Karpas-422 (cell line): Measurements from ENCODE around the gene MORN3. TPM values are rescaled to one million over a fixed set of nuclear protein-coding genes. Genes with fewer than 3 reads are reported as not detected.
"Not testable (repeated sequence)": the region's sequence is repeated elsewhere in the genome, so short reads cannot be mapped to it uniquely, and the experiment has no call there.

ENCODE experiments used
- DNase-seq: peaks from one replicate; pipeline ENCODE4 v3.0.0-alpha.2; 2015
- H2AFZ ChIP-seq: fragments of 200-600 bp; sonication (generic); 2 replicates; pipeline ENCODE4 v1.6.1; 2014; ENCODE audit warnings: antibody characterized with exemption, low read length, mixed read lengths
- H3K27ac ChIP-seq: fragments of 200-600 bp; sonication (generic); 2 replicates; pipeline ENCODE4 v1.5.1; 2014; ENCODE audit warnings: mild to moderate bottlenecking, low read length, moderate library complexity
- H3K27me3 ChIP-seq: fragments of 200-600 bp; sonication (generic); 2 replicates; pipeline ENCODE4 v1.6.1; 2014; ENCODE audit warnings: low read length, mixed read lengths
- H3K36me3 ChIP-seq: fragments of 200-600 bp; sonication (generic); 2 replicates; pipeline ENCODE4 v1.6.1; 2014; ENCODE audit warnings: low read length, mixed read lengths; ENCODE audit not compliant: insufficient read depth
- H3K4me1 ChIP-seq: fragments of 200-600 bp; sonication (generic); 2 replicates; pipeline ENCODE4 v1.6.1; 2014; ENCODE audit warnings: mild to moderate bottlenecking, low read length, mixed read lengths
- H3K4me2 ChIP-seq: fragments of 200-600 bp; sonication (generic); 2 replicates; pipeline ENCODE4 v1.6.1; 2014; ENCODE audit warnings: low read length, low read depth, mild to moderate bottlenecking; ENCODE audit not compliant: poor library complexity, severe bottlenecking
- H3K4me3 ChIP-seq: fragments of 200-600 bp; sonication (generic); 2 replicates; pipeline ENCODE4 v1.5.1; 2014; ENCODE audit warnings: mild to moderate bottlenecking, antibody characterized with exemption, low read length, mixed read lengths
- H3K79me2 ChIP-seq: fragments of 200-600 bp; sonication (generic); 2 replicates; pipeline ENCODE4 v1.6.1; 2014; ENCODE audit warnings: mild to moderate bottlenecking, low read length, mixed read lengths
- H3K9ac ChIP-seq: fragments of 200-600 bp; sonication (generic); 2 replicates; pipeline ENCODE4 v1.6.0; 2014; ENCODE audit warnings: low read length
- H3K9me2 ChIP-seq: fragments of 200-600 bp; sonication (generic), shearing (Covaris generic); replicated peaks from 2 replicates; pipeline ENCODE4 v1.6.0; 2014; ENCODE audit warnings: mild to moderate bottlenecking, low read length, moderate library complexity; ENCODE audit not compliant: insufficient read depth
- H3K9me3 ChIP-seq: fragments of 300-700, 200-600 bp; sonication (generic); 2 replicates; pipeline ENCODE4 v1.6.1; 2014; ENCODE audit warnings: low read length, mixed read lengths
- H4K20me1 ChIP-seq: fragments of 200-600 bp; sonication (generic); 2 replicates; pipeline ENCODE4 v1.6.1; 2014; ENCODE audit warnings: mild to moderate bottlenecking, antibody characterized with exemption, low read length, low read depth; ENCODE audit not compliant: insufficient read depth
- total RNA-seq: library from RNA; depleted of rRNA; stranded (reverse); fragments of >200 nt; shearing (Covaris generic); gene quantifications from 2 replicates; pipeline ENCODE4 v1.2.3, GENCODE V29; 2014; ENCODE audit warnings: low replicate concordance

MORN3 gene
- total RNA-seq, 1 experiment from 2014 or later, result 1.6 TPM

DNA sequence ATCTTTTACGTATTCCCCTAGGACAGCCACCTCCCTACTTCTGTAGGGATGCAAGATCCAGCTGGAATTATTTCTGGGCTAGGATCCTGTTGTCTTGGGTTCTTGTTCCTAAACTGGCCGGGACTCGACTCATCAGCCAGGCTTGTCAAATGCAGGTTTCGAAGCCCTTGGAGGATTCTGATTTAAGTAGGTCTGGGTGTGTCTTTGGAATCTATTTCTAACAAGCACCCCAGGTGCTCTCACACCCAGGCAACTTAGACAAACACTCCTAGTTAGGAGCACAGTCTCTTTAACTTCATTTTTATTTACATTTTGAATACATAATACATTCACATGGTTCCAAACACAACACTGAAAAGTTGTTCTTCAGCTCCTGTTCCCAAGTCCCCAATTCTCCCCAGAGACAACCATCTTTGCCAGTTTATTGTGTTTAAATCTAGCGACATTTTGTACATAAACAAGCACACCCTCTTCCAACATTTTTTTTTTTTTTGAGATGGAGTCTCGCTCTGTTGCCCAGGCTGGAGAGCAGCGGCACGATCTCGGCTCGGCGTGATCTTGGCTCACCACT, 20.9 kb downstream of the MORN3 start:
- Histone ChIP-seq H3K36me3 (no peaks in the 10 kb centered on the region), H3K4me3 (no peak overlapping the region), H3K27me3 (no peaks in the 10 kb centered on the region), H3K4me1 (no peaks in the 10 kb centered on the region), H4K20me1 (no peaks in the 10 kb centered on the region), H2AFZ (no peak overlapping the region), H3K27ac (no peak overlapping the region), H3K9me3 (no peaks in the 10 kb centered on the region), H3K9me2 (no peaks in the 10 kb centered on the region), H3K9ac (no peak overlapping the region), H3K79me2 (no peaks in the 10 kb centered on the region), H3K4me2 (no peak overlapping the region)
- no peak for DNase-seq

DNA sequence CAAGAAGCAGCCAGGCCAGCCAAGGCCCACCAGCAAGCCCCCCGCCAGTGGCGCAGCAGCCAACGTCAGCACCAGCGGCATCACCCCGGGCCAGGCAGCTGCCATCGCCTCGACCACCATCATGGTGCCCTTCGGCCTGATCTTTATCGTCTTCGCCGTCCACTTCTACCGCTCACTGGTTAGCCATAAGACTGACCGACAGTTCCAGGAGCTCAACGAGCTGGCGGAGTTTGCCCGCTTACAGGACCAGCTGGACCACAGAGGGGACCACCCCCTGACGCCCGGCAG, 28.2 kb downstream of the MORN3 start:
- Histone ChIP-seq H2AFZ (no peak overlapping the region), H3K4me1 (peaks cover 16% of the 10 kb centered on the region), H3K9ac (no peak overlapping the region), H3K79me2 (peaks cover 34% of the 10 kb centered on the region), H3K9me2 (no peaks in the 10 kb centered on the region), H4K20me1 (0 out of 2 replicates have a peak, but pooled peaks cover 3% of the 10 kb centered on the region), H3K27ac (no peak overlapping the region), H3K4me3 (no peak overlapping the region), H3K4me2 (no peak overlapping the region), H3K27me3 (no peaks in the 10 kb centered on the region), H3K36me3 (no peaks in the 10 kb centered on the region; the same call in 1 of the 2 replicates), H3K9me3 (no peaks in the 10 kb centered on the region)
- DNase-seq, result no peak

DNA sequence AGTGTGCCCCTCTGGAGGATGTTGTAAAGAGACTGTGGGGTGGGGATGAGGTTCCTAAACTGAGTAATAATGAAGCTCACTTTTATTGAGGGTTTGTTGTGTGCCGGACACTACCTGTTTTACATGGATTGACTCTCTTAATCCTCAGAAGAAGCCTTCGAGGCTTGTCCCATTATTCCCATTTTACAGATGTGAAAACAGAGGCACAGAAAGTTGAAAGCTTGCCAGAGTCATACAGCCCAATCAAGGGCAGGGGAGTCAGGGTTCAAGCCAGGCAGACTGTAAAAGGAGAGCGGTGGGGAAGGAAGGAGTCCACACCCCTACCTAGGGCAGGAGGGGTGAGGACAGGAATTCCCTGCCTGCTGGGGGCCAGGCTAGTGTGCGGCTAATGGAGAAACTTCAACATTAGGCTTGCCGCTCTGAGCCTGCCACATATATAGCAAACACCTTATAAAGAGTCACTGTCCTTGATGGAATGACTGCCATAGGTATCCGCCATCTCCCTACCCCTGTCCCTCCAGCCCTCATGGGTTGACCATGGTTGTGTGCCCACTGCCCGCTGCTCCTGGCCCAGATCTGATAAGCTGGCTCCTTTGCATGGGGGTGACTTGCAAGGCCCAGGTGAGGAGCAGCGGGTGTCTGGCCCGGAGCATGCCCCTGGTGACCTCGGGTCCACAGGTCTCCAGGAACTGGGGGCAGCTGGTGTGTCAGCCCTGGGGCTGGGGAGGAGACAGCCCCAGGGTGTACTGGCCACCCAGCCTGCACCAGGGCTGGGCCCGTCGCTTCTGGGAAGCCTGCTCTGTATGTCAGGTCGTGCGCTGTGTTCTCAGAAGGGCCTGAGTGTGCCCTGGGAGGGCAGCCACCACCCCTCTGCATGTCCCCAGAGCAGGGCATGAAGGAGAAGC, 30.9 kb downstream of the MORN3 start:
- H3K4me2 ChIP-seq, result no peak overlapping the region
- no peaks in the 10 kb centered on the region for H3K27me3 ChIP-seq
- H4K20me1 ChIP-seq, result 0 out of 2 replicates have a peak, but pooled peaks cover 3% of the 10 kb centered on the region
- H3K36me3 ChIP-seq, result no peaks in the 10 kb centered on the region; the same call in 1 of the 2 replicates
- H3K4me3 ChIP-seq, result no peak overlapping the region
- no peak for DNase-seq
- H3K9me3 ChIP-seq, result no peaks in the 10 kb centered on the region
- H3K9ac ChIP-seq, result no peak overlapping the region
- no peak overlapping the region for H3K27ac ChIP-seq
- H2AFZ ChIP-seq, result no peak overlapping the region
- no peaks in the 10 kb centered on the region for H3K9me2 ChIP-seq
- H3K79me2 ChIP-seq, result peaks cover 44% of the 10 kb centered on the region
- H3K4me1 ChIP-seq, result peaks cover 16% of the 10 kb centered on the region

DNA sequence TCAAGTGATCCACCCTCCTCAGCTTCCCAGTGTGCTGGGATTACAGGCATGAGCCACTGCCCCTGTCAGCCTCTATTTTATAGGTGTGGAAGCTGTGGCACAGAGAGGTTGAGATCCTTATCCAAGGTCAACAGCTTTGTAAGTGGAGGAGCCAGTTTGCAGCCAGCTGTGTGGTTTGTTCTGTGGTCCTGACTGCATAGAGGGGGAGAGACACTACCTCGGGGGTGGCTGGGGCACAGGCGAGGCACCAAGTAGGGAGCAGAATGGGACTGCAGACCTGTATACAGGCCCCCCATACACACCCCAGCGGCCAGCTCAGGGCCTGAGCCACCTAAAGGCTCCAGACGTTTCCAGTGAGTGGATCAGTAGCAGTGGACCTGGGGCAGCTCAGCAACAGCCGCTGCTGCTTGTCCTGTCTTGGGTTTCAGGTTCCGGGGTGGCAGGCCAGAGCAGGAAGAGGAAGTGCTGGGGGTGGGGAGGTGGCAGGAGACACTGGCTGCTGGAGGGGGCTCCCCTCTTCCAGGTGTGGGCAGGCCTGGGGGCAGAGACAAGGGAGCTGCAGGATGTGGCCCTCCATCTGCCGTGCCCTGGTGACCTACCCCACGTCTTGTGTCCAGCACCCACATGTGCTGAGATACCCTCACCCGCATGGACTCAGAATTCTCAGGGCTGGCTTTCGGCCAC, 32.1 kb downstream of the MORN3 start:
- no peaks in the 10 kb centered on the region for H3K9me2 ChIP-seq
- H3K9ac ChIP-seq, result peak overlapping the region; percentile 64
- DNase-seq, result peak; percentile 76
- peak overlapping the region; percentile 58 for H3K4me2 ChIP-seq
- H3K36me3 ChIP-seq, result no peaks in the 10 kb centered on the region; the same call in 1 of the 2 replicates
- H4K20me1 ChIP-seq, result peaks cover 3% of the 10 kb centered on the region; the same call in 1 of the 2 replicates
- H3K27me3 ChIP-seq, result no peaks in the 10 kb centered on the region
- H3K27ac ChIP-seq, result peak overlapping the region; percentile 76
- peaks cover 16% of the 10 kb centered on the region for H3K4me1 ChIP-seq
- peak overlapping the region; percentile 50; the same call in 1 of the 2 replicates for H3K4me3 ChIP-seq
- peak overlapping the region; percentile 69; the same call in 1 of the 2 replicates for H2AFZ ChIP-seq
- peaks cover 54% of the 10 kb centered on the region for H3K79me2 ChIP-seq
- H3K9me3 ChIP-seq, result no peaks in the 10 kb centered on the region

DNA sequence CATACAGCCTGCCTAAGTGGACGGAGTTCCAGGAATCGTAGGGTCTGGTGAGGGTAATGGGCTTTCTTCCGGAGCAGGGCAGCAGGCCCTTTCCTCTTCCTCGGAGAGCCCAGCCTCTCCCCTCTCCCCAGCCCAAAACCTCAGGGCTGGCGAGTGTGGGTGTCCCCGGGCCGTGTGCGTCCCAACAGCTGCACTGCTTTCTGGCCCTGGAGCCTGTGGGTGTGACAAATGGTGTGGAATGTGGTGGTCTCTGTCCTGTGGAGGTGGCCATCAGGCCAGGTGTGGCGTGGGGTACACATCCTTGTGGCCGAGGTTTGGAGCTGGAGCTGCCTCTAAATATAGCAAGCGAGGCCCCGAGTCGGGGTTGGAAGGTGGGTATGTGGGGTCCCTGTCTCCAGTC, 34.6 kb downstream of the MORN3 start:
- Histone ChIP-seq H4K20me1 (no peaks in the 10 kb centered on the region; the same call in none of the 2 replicates), H3K79me2 (peaks cover 77% of the 10 kb centered on the region), H3K4me3 (no peak overlapping the region), H3K4me1 (peaks cover 27% of the 10 kb centered on the region), H3K9me2 (no peaks in the 10 kb centered on the region), H2AFZ (no peak overlapping the region), H3K27ac (no peak overlapping the region), H3K27me3 (no peaks in the 10 kb centered on the region), H3K9me3 (no peaks in the 10 kb centered on the region), H3K4me2 (no peak overlapping the region), H3K9ac (no peak overlapping the region), H3K36me3 (no peaks in the 10 kb centered on the region)
- DNase-seq, result no peak

DNA sequence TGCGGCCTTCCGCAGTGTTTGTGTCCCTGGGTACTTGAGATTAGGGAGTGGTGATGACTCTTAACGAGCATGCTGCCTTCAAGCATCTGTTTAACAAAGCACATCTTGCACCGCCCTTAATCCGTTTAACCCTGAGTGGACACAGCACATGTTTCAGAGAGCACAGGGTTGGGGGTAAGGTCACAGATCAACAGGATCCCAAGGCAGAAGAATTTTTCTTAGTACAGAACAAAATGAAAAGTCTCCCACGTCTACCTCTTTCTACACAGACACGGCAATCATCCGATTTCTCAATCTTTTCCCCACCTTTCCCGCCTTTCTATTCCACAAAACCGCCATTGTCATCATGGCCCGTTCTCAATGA, 35.6 kb downstream of the MORN3 start:
- Histone ChIP-seq H3K4me1 (peaks cover 37% of the 10 kb centered on the region), H3K79me2 (peaks cover 81% of the 10 kb centered on the region)
- DNase-seq, H3K9ac ChIP-seq, H3K9me3 ChIP-seq, H3K27ac ChIP-seq, H3K27me3 ChIP-seq, H4K20me1 ChIP-seq, H3K4me2 ChIP-seq, H3K9me2 ChIP-seq, H3K36me3 ChIP-seq, H3K4me3 ChIP-seq, H2AFZ ChIP-seq: not testable (repeated sequence)

DNA sequence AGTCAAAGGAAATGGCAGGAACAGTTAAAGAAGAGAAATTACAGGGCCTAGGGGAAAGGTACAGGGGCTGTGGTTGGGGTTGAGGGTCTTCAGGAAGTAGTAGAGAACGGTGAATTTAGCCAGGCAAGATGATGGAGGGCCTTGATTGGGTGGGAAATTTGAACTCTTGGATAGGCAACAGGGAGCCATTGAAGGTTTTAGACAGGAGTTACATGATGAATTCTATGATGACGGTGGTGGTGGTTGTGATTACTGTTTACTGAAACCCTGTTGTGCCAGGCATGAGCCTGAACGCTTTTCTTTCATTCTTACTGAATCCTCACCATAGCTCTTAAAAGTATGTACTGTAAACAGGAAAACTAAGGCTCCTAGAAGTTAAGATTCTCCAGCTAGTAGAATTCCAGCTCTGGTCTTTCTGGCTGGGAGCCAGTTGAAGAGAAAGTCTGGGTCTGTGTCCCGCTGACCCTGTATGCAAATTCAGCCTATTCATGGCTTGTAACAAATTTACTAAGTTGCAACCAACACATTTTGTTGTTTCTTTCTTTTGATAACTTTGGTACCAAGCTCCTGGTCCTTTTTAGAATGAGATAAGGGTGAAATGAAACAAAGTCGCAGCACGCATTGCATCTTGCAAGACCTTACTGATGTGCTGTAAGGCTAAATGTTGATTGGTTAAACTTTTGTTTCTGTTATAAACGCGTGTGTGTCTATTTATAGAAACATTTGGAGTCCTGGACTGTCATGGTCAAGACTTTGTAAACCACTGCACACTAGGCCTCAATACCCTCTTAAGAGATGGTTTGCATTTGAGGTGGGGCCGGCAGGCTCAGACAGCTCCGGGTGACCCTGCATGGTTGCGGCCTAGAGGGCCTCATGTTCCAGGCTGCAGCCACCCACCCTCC, 37.1 kb downstream of the MORN3 start:
- Histone ChIP-seq H2AFZ (no peak overlapping the region), H3K4me1 (peaks cover 43% of the 10 kb centered on the region), H3K9ac (no peak overlapping the region), H3K79me2 (peaks cover 81% of the 10 kb centered on the region), H3K36me3 (0 out of 2 replicates have a peak, but pooled peaks cover 5% of the 10 kb centered on the region), H4K20me1 (no peaks in the 10 kb centered on the region; the same call in none of the 2 replicates), H3K4me3 (no peak overlapping the region), H3K9me2 (no peaks in the 10 kb centered on the region), H3K27me3 (no peaks in the 10 kb centered on the region), H3K9me3 (no peaks in the 10 kb centered on the region), H3K4me2 (no peak overlapping the region), H3K27ac (no peak overlapping the region)
- DNase-seq, result no peak
